MM.1S (cell line): ENCODE data around the gene ACSL1.

Experiments used
- DNase-seq: peaks from one replicate; pipeline ENCODE4 v3.0.0-alpha.2; 2015
- H2AFZ ChIP-seq: fragments of 300-600 bp; sonication (generic); 2 replicates; pipeline ENCODE4 v1.6.0; 2016; ENCODE audit warnings: antibody characterized with exemption, low read length
- H3F3A ChIP-seq: fragments of 300-600 bp; sonication (generic); 2 replicates; pipeline ENCODE4 v1.6.1; 2016; ENCODE audit warnings: mild to moderate bottlenecking, antibody characterized with exemption, low read length, moderate library complexity, mixed read lengths; ENCODE audit not compliant: insufficient read depth
- H3K27ac ChIP-seq: fragments of 300-600 bp; sonication (generic); 2 replicates; pipeline ENCODE4 v1.5.1; 2016; ENCODE audit warnings: mild to moderate bottlenecking, low read length
- H3K27me3 ChIP-seq: fragments of 300-600 bp; sonication (generic); replicated peaks from 2 replicates; pipeline ENCODE4 v1.6.0; 2016; ENCODE audit warnings: low read length; ENCODE audit not compliant: insufficient read depth
- H3K36me3 ChIP-seq: fragments of 300-600 bp; sonication (generic); replicated peaks from 2 replicates; pipeline ENCODE4 v1.6.1; 2016; ENCODE audit warnings: mild to moderate bottlenecking, low read length, mixed read lengths; ENCODE audit not compliant: insufficient read depth
- H3K4me1 ChIP-seq: fragments of 300-600 bp; sonication (generic); 2 replicates; pipeline ENCODE4 v1.6.1; 2016; ENCODE audit warnings: low read length, mixed read lengths
- H3K4me2 ChIP-seq: fragments of 300-600 bp; sonication (generic); 2 replicates; pipeline ENCODE4 v1.6.0; 2016; ENCODE audit warnings: low read depth, low read length
- H3K4me3 ChIP-seq: fragments of 300-600 bp; sonication (generic); 2 replicates; pipeline ENCODE4 v1.5.1; 2016; ENCODE audit warnings: low read length, mixed read lengths
- H3K79me2 ChIP-seq: fragments of 300-600 bp; sonication (generic); 2 replicates; pipeline ENCODE4 v1.6.1; 2016; ENCODE audit warnings: mixed run types, low read length, mixed read lengths
- H3K9ac ChIP-seq: fragments of 300-600 bp; sonication (generic); 2 replicates; pipeline ENCODE4 v1.6.1; 2016; ENCODE audit warnings: low read length, mixed read lengths
- H3K9me2 ChIP-seq: fragments of 300-600 bp; sonication (generic); replicated peaks from 2 replicates; pipeline ENCODE4 v1.6.1; 2016; ENCODE audit warnings: mild to moderate bottlenecking, low read length, mixed read lengths; ENCODE audit not compliant: insufficient read depth
- H3K9me3 ChIP-seq: fragments of 300-600 bp; sonication (generic); replicated peaks from 2 replicates; pipeline ENCODE4 v1.6.1; 2016; ENCODE audit warnings: mild to moderate bottlenecking, low read length, mixed read lengths; ENCODE audit not compliant: insufficient read depth
- H4K20me1 ChIP-seq: fragments of 300-600 bp; sonication (generic); 2 replicates; pipeline ENCODE4 v1.6.1; 2016; ENCODE audit warnings: mild to moderate bottlenecking, low read length, moderate library complexity, mixed read lengths; ENCODE audit not compliant: insufficient read depth
- EZH2 ChIP-seq: fragments of 300-600 bp; sonication (generic); optimal IDR thresholded peaks from 2 replicates; pipeline ENCODE3; 2017; ENCODE audit warnings: low read depth, mild to moderate bottlenecking, antibody characterized with exemption, low read length, mixed read lengths
- EZH2phosphoT487 ChIP-seq: fragments of 300-600 bp; sonication (generic); IDR thresholded peaks from 2 replicates; pipeline ENCODE4 v1.6.1; 2018; ENCODE audit warnings: antibody characterized with exemption, low read length
- TF ChIP-seq, protein P1 (sequence below): fragments of 300-600 bp; sonication (generic); IDR thresholded peaks from 2 replicates; pipeline ENCODE4 v1.5.1; 2016; ENCODE audit warnings: antibody characterized with exemption, low read length, mixed read lengths

The ACSL1 gene

DNA sequence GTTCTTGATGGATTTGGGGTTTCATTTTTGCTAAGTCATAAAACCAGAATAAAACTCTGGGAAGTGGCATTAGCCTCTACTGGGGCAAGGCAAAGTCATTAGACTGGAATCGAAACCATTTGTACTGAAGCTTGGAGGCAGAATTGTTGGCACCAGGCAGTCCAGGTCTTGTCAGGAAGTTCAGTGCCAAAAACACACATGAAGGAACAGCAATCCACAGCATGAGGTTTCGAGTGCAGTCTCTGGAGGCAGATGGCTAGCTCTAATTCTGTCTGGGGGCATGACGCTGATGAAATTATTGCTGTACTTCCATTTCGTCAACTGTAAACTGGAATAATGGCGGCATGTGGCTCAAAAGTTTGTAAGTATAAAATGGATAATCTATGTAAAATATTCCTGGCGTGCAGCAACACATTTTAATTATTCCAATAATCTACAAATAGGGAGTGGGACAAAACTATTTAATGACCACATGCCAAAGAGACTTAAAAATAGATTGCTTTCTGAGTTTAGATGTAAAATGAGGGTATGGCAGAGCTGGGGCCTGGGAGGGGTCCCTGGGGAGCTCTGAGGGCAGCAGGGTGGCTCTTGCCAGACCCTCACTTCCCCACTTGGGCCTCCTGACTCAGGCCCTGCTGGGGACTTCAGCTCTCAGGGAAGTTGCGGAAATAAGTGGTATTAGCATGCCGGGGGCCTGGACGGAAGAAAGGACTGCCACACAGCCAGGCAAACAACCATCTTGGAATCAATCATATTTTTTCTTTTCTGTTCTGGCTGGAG is 73.1 kb downstream of the ACSL1 start:
- H3K79me2 ChIP-seq = no peaks in the 10 kb centered on the region
- H3K4me3 ChIP-seq = no peak overlapping the region
- H3K27me3 ChIP-seq = no peaks in the 10 kb centered on the region
- no peaks in the 10 kb centered on the region for H3K36me3 ChIP-seq
- H3K9me2 ChIP-seq = no peaks in the 10 kb centered on the region
- DNase-seq = no peak
- no peaks in the 10 kb centered on the region for H3F3A ChIP-seq
- H3K9ac ChIP-seq = no peak overlapping the region
- no peak overlapping the region for H3K27ac ChIP-seq
- no peaks in the 10 kb centered on the region for H3K4me1 ChIP-seq
- no peak overlapping the region for H2AFZ ChIP-seq
- H4K20me1 ChIP-seq = no peaks in the 10 kb centered on the region
- H3K9me3 ChIP-seq = no peaks in the 10 kb centered on the region
- H3K4me2 ChIP-seq = no peak overlapping the region
- TF ChIP-seq, protein P1, sequence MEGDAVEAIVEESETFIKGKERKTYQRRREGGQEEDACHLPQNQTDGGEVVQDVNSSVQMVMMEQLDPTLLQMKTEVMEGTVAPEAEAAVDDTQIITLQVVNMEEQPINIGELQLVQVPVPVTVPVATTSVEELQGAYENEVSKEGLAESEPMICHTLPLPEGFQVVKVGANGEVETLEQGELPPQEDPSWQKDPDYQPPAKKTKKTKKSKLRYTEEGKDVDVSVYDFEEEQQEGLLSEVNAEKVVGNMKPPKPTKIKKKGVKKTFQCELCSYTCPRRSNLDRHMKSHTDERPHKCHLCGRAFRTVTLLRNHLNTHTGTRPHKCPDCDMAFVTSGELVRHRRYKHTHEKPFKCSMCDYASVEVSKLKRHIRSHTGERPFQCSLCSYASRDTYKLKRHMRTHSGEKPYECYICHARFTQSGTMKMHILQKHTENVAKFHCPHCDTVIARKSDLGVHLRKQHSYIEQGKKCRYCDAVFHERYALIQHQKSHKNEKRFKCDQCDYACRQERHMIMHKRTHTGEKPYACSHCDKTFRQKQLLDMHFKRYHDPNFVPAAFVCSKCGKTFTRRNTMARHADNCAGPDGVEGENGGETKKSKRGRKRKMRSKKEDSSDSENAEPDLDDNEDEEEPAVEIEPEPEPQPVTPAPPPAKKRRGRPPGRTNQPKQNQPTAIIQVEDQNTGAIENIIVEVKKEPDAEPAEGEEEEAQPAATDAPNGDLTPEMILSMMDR = no peak
- no peak for TF ChIP-seq EZH2phosphoT487
- no peak for TF ChIP-seq EZH2

DNA sequence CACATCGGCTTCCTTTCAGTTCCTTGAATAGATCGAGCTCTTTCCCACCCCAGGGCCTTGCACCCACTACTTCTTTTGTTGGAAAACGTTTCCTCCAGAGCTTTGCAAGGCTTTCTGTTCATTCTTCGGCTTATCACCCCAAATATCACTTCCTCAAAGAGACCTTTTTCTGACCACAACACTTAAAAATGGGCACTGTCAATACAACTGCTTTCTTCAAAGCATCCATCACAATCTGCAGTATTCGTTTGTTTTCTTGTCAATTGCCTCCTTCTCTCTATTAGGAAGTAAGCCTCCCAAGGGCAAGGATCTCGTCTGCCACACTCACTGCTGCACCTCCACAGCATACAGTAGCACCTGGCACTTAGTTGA is 74.2 kb downstream of the ACSL1 start:
- Histone ChIP-seq H3K9ac (no peak overlapping the region), H3K9me3 (no peaks in the 10 kb centered on the region), H2AFZ (no peak overlapping the region), H3K9me2 (no peaks in the 10 kb centered on the region), H3K36me3 (no peaks in the 10 kb centered on the region), H3K4me3 (no peak overlapping the region), H3K79me2 (no peaks in the 10 kb centered on the region), H3K27ac (no peak overlapping the region), H3K4me2 (no peak overlapping the region), H3K27me3 (no peaks in the 10 kb centered on the region), H4K20me1 (no peaks in the 10 kb centered on the region), H3F3A (peaks cover 11% of the 10 kb centered on the region), H3K4me1 (peaks cover 8% of the 10 kb centered on the region)
- TF ChIP-seq EZH2 = no peak
- TF ChIP-seq, protein P1 = no peak
- no peak for TF ChIP-seq EZH2phosphoT487
- no peak for DNase-seq

DNA sequence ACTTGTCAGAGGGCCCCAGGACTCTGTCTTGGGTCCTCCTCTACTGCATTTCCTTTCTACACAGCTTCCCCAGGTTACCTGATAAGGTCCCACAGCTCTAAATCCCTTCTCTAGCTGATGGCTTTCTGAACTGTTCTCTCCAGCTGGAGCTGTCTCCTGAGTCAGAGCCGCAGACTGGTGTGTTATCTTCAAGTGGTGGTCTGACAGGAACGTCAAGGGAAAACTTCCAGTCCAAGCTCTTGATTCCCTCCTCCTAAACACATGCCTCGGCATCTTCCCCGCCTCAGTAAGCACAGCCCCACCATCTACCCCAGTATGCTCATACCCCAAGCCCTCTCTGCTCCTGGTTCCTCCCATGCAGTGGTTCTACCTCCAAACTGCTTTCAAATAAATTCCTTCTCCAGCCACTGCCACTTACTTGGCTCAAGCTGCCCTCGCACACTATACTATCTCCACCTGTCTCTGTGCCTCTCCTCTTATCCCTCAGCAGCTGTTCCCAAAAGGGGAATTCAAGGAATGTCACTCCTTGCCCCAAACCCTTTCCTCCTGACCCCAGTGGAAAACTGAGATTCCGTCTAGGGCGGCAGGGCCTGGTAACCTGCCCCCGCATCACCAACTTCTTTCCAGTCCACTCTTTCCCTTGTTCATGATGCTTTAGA is 74.7 kb downstream of the ACSL1 start:
- H3K36me3 ChIP-seq = no peaks in the 10 kb centered on the region
- H3K4me2 ChIP-seq = no peak overlapping the region
- H3K4me3 ChIP-seq = no peak overlapping the region
- H3K27me3 ChIP-seq = no peaks in the 10 kb centered on the region
- H3F3A ChIP-seq = peaks cover 16% of the 10 kb centered on the region
- TF ChIP-seq EZH2phosphoT487 (no peak), EZH2 (no peak)
- TF ChIP-seq, protein P1 = no peak
- H3K9me3 ChIP-seq = no peaks in the 10 kb centered on the region
- no peak overlapping the region for H3K27ac ChIP-seq
- H3K9me2 ChIP-seq = no peaks in the 10 kb centered on the region
- H4K20me1 ChIP-seq = no peaks in the 10 kb centered on the region
- no peak for DNase-seq
- H3K4me1 ChIP-seq = peaks cover 13% of the 10 kb centered on the region
- no peak overlapping the region for H3K9ac ChIP-seq
- no peak overlapping the region for H2AFZ ChIP-seq
- no peaks in the 10 kb centered on the region for H3K79me2 ChIP-seq
